H54 (cell line): ENCODE results near the gene GCHFR.

Experiments used
- DNase-seq: peaks from one replicate; pipeline ENCODE4 v3.0.0; 2011; ENCODE audit warnings: low spot score, mixed read lengths; ENCODE audit not compliant: insufficient read length
- FAIRE-seq: peaks from 3 replicates; lab custom pipeline; 2011; peaks lifted over from hg19 to GRCh38; lab: Jason Lieb, UNC
- POLR2A ChIP-seq: IDR thresholded peaks from 2 replicates; pipeline ENCODE4 v1.6.1; 2011; ENCODE audit warnings: low read depth, mild to moderate bottlenecking, low read length

GCHFR gene

GRCh38 chr15:40796512-40796911 is 32.6 kb downstream of the GCHFR start:
- no peak for TF ChIP-seq POLR2A
- FAIRE-seq, result no peak
- no peak for DNase-seq

DNA sequence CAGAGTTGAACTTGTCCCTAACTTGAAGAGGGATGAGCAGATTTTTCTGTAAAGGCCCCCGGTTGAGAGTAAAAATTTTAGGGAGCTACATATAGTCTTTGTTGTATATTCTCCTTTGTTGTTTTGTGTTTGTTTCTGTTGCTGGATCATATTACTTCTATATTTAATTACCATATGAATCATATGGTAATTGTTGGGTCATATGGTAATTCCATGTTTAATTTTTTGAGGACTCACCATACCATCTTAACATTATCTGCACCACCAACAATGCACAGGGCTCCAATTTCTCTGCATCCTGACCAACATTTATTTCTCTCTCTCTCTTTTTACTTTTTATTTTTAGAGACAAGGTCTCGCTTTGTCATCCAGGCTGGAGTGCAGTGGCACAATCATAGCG is 35.7 kb downstream of the GCHFR start:
- DNase-seq, result no peak
- FAIRE-seq, result no peak
- TF ChIP-seq POLR2A, result no peak

GRCh38 chr15:40803076-40803475 is 39.2 kb downstream of the GCHFR start:
- DNase-seq, result no peak
- no peak for FAIRE-seq
- TF ChIP-seq POLR2A, result no peak

- TF ChIP-seq POLR2A, result no peak
- FAIRE-seq (no peak), DNase-seq (no peak)
These were observed 39.8 kb downstream of the GCHFR start for GRCh38 chr15:40803688-40804087.

DNA sequence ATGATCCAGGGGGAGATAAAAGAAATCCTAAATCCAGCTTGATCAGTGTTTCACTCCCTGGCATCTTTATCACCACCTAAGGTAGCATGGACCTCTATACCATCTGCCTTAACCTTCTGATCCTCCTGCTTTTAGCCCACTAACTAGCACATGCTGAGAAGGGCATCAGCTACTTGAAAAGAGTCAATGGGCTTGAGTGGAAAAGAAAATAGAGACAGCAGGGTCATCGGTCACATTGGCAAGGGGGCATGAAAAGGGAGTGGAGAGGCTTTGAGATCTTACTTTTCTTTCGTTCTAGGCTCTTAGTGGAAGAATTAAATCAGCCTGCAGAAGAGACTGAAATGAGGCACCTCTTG is 42.8 kb downstream of the GCHFR start:
- TF ChIP-seq POLR2A, result no peak
- DNase-seq (no peak), FAIRE-seq (no peak)

GRCh38 chr15:40807028-40807887 is 43.4 kb downstream of the GCHFR start, which contains the start of the genes DNAJC17 and ZFYVE19:
Gene DNAJC17, minus strand, starts transcription at chr15:40807473. Its CDS starts 27 bp downstream, at chr15:40807446.
Gene ZFYVE19, plus strand, starts transcription at chr15:40807089. Its CDS starts 501 bp downstream, at chr15:40807590.
- peak; percentile 95 for DNase-seq
- TF ChIP-seq POLR2A, result peak; percentile 71
- FAIRE-seq, result peak; percentile 78

DNA sequence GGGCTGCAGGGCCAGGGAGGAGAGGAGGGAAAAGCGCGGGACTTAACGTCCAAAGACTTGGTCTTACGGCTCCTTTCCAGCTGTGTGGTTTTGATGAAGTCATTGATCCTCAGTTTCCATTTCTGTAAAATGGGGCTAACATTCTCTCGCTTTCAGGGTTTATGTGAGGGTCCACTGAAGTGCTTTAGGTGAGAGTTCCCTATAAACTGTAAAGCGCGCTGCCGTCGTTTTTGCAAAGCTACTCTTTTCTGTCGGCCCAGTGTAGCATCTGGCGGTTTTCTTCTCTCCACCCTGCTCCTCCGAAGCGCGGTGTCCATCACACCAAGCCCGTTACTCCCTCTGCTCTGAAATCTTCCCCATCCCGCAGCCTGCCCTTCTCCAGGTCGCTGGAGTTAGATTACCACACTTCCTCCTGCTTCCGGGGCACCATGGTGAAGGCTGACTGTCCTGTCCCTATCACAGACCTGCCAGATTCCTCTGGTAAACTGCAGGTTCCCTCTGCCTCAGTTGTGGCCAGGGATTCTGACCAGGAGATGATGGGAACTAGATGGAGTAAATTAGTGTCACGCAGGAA is 44.1 kb downstream of the GCHFR start:
- TF ChIP-seq POLR2A, result no peak
- DNase-seq, result no peak
- FAIRE-seq, result no peak

DNA sequence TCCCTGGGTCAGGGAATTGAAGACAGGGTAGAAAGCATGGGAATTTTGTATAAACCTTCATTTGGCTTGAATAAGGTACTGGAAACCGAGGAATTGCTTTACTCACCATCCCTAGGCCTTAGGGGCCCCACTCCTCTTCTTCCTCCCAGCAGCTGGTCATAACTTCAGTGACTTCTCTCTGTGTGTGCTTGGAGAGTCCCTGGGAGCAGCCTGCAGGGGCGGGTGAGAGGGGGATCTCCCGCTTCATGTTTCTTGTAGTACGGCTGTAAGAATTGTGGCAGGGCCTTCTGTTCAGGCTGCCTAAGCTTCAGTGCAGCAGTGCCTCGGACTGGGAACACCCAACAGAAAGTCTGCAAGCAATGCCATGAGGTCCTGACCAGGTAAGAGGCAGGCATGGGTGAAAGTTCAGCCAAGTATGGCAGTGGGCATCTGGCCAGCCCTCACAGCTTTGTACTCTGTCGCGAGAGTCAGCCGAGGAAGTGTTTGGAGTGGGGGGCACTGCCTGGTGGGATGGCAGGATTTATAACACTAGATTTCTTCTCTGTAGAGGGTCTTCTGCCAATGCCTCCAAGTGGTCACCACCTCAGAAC is 45.1 kb downstream of the GCHFR start:
- TF ChIP-seq POLR2A, result no peak
- no peak for DNase-seq
- FAIRE-seq, result no peak

GRCh38 chr15:40812721-40813425 is 49.0 kb downstream of the GCHFR start:
- no peak for TF ChIP-seq POLR2A
- FAIRE-seq, result no peak
- DNase-seq, result no peak

- DNase-seq (no peak), FAIRE-seq (no peak)
- no peak for TF ChIP-seq POLR2A
These were observed 51.3 kb downstream of the GCHFR start for GRCh38 chr15:40815042-40815698.
